ENCODE data around the gene LSM3.

DNA sequence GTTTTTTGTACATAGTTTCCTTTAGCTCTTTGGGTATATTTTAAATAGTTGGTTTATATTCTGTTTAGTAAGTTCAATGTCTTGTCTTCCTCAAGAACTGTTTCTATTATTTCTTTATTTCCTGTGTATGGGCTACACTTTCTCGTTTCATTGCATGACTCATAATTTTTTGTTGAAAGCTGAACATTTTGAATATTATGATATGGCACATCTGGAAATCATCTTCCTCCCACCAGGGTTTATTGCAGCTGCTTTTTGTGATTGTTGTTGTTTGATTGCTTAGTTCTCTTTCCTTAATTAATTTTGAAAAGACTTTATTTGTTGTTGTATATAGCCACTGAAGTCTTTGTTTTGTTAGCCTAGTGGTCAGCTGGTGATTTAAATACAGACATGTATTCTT lies 43.8 kb downstream of the LSM3 start:
- no peak for TF ChIP-seq POLR2A (IDR thresholded peaks at IDR 0.05; ENCODE audit: low read depth, low read length)
- TF ChIP-seq, protein P1, sequence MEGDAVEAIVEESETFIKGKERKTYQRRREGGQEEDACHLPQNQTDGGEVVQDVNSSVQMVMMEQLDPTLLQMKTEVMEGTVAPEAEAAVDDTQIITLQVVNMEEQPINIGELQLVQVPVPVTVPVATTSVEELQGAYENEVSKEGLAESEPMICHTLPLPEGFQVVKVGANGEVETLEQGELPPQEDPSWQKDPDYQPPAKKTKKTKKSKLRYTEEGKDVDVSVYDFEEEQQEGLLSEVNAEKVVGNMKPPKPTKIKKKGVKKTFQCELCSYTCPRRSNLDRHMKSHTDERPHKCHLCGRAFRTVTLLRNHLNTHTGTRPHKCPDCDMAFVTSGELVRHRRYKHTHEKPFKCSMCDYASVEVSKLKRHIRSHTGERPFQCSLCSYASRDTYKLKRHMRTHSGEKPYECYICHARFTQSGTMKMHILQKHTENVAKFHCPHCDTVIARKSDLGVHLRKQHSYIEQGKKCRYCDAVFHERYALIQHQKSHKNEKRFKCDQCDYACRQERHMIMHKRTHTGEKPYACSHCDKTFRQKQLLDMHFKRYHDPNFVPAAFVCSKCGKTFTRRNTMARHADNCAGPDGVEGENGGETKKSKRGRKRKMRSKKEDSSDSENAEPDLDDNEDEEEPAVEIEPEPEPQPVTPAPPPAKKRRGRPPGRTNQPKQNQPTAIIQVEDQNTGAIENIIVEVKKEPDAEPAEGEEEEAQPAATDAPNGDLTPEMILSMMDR (conservative IDR thresholded peaks at IDR 0.05; ENCODE audit: low read depth, low read length): no peak
- no peak for TF ChIP-seq NFE2L2 (IDR thresholded peaks at IDR 0.05; ENCODE audit: low read depth, low read length)
- TF ChIP-seq, protein P2, sequence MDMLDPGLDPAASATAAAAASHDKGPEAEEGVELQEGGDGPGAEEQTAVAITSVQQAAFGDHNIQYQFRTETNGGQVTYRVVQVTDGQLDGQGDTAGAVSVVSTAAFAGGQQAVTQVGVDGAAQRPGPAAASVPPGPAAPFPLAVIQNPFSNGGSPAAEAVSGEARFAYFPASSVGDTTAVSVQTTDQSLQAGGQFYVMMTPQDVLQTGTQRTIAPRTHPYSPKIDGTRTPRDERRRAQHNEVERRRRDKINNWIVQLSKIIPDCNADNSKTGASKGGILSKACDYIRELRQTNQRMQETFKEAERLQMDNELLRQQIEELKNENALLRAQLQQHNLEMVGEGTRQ (IDR thresholded peaks at IDR 0.05; ENCODE audit: low read depth, low read length): no peak
- no peak for TF ChIP-seq MAZ (IDR thresholded peaks at IDR 0.05; ENCODE audit: borderline replicate concordance, low read depth, low read length)
- TF ChIP-seq CEBPB (IDR thresholded peaks at IDR 0.05; ENCODE audit: low read depth, low read length): no peak
- no peak for TF ChIP-seq RAD21 (IDR thresholded peaks at IDR 0.05; ENCODE audit: low read length)
- TF ChIP-seq SMC3 (IDR thresholded peaks at IDR 0.05; ENCODE audit: low read depth, low read length): no peak
- no peak for TF ChIP-seq BHLHE40 (IDR thresholded peaks at IDR 0.05; ENCODE audit: low read depth, low read length)
- TF ChIP-seq RFX5 (IDR thresholded peaks at IDR 0.05; ENCODE audit: low read depth, low read length): no peak
